HepG2 (cell line): ENCODE data around the gene SRRM1. TPM values are rescaled to one million over a fixed set of nuclear protein-coding genes. Genes with fewer than 3 reads are reported as not detected.

Experiments used
- ATF7 ChIP-seq, 2 experiments: fragments of 450-650 bp in 1 of 2; sonication (generic) in 1 of 2; formaldehyde crosslinking in 1 of 2; IDR thresholded peaks; 2 replicates each; pipeline versions ENCODE4 v1.4.0 to v1.6.1; 2016 to 2020; ENCODE audit warnings: antibody characterized with exemption in 1 of 2, mild to moderate bottlenecking in 1 of 2, missing genetic modification reagents in 1 of 2
- ELF3 ChIP-seq: IDR thresholded peaks from 2 replicates; pipeline ENCODE4 v1.6.1; 2016; ENCODE audit warnings: missing genetic modification reagents, missing compliant biosample characterization
- GMEB1 ChIP-seq: sonication (generic); formaldehyde crosslinking; IDR thresholded peaks from 2 replicates; pipeline ENCODE4 v1.5.1; 2020; ENCODE audit warnings: missing genetic modification reagents, mild to moderate bottlenecking, borderline replicate concordance
- IRF1 ChIP-seq: sonication (generic); formaldehyde crosslinking; IDR thresholded peaks from 2 replicates; pipeline ENCODE4 v1.4.0; 2020; ENCODE audit warnings: low read depth, mild to moderate bottlenecking, missing genetic modification reagents
- MEIS2 ChIP-seq: sonication (generic); formaldehyde crosslinking; IDR thresholded peaks from 2 replicates; pipeline ENCODE4 v1.9.0; 2021; ENCODE audit warnings: mild to moderate bottlenecking, missing genetic modification reagents
- MIXL1 ChIP-seq: IDR thresholded peaks from 2 replicates; pipeline ENCODE4 v1.6.1; 2016
- MTA3 ChIP-seq: sonication (generic); formaldehyde crosslinking; IDR thresholded peaks from 2 replicates; pipeline ENCODE4 v1.4.0; 2020; ENCODE audit warnings: missing genetic modification reagents
- NCOR1 ChIP-seq: fragments of 200-600 bp; sonication (generic); IDR thresholded peaks from 2 replicates; pipeline ENCODE4 v1.7.0; 2017; ENCODE audit warnings: antibody characterized with exemption, low read length, borderline replicate concordance
- NONO ChIP-seq, 2 experiments: fragments of 450-650 bp in 1 of 2; sonication (generic) in 1 of 2; formaldehyde crosslinking in 1 of 2; IDR thresholded peaks in 1 of 2; conservative IDR thresholded peaks in 1 of 2; 2 replicates each; pipeline versions ENCODE4 v1.6.1 to v1.8.0; 2017 to 2022; ENCODE audit warnings: mild to moderate bottlenecking in 1 of 2, missing genetic modification reagents in 1 of 2, moderate library complexity in 1 of 2
- U2AF2 ChIP-seq: fragments of 200-400 bp; formaldehyde crosslinking; IDR thresholded peaks from 2 replicates; pipeline ENCODE4 v1.6.1; 2017; ENCODE audit warnings: low read depth, mild to moderate bottlenecking, low read length
- ZFAT ChIP-seq: sonication (generic); formaldehyde crosslinking; conservative IDR thresholded peaks from 2 replicates; pipeline ENCODE4 v1.8.1; 2023; ENCODE audit warnings: missing genetic modification reagents, inconsistent platforms
- ZNF12 ChIP-seq: sonication (generic); formaldehyde crosslinking; IDR thresholded peaks from 2 replicates; pipeline ENCODE4 v1.5.0; 2020; ENCODE audit warnings: missing genetic modification reagents
- ZNF281 ChIP-seq: sonication (generic); formaldehyde crosslinking; IDR thresholded peaks from 2 replicates; pipeline ENCODE4 v1.4.0; 2020; ENCODE audit warnings: missing genetic modification reagents, borderline replicate concordance
- ZNF569 ChIP-seq: sonication (generic); formaldehyde crosslinking; IDR thresholded peaks from 2 replicates; pipeline ENCODE4 v1.5.0; 2020; ENCODE audit warnings: mild to moderate bottlenecking, missing genetic modification reagents, moderate library complexity, borderline replicate concordance
- ZNF589 ChIP-seq: sonication (generic); formaldehyde crosslinking; conservative IDR thresholded peaks from 2 replicates; pipeline ENCODE4 v1.8.0; 2022; ENCODE audit warnings: mild to moderate bottlenecking, moderate library complexity, missing genetic modification reagents
- ZNF83 ChIP-seq: sonication (generic); formaldehyde crosslinking; IDR thresholded peaks from 2 replicates; pipeline ENCODE4 v1.4.0; 2020; ENCODE audit warnings: missing genetic modification reagents, mild to moderate bottlenecking, borderline replicate concordance
- ZNF883 ChIP-seq: sonication (generic); formaldehyde crosslinking; IDR thresholded peaks from 2 replicates; pipeline ENCODE4 v1.5.1; 2020; ENCODE audit warnings: mild to moderate bottlenecking, missing genetic modification reagents; ENCODE audit errors: not compliant biosample characterization
- ZXDC ChIP-seq: sonication (generic); formaldehyde crosslinking; IDR thresholded peaks from 2 replicates; pipeline ENCODE4 v1.5.0; 2020; ENCODE audit warnings: mild to moderate bottlenecking, missing genetic modification reagents
- ZZZ3 ChIP-seq: sonication (generic); formaldehyde crosslinking; IDR thresholded peaks from 2 replicates; pipeline ENCODE4 v1.4.0; 2020; ENCODE audit warnings: missing genetic modification reagents, mild to moderate bottlenecking, borderline replicate concordance
- polyA plus RNA-seq, 8 experiments: library from polyadenylated mRNA; depleted of rRNA in 3 of 8; stranded (reverse) in 7 of 8; unstranded in 1 of 8; fragments of >200 nt; fragmentation: Illumina TruSeq in 4 of 8; extraction: Trizol in 4 of 8; gene quantifications; 2 replicates each; pipeline versions ENCODE4 v1.2.1 to v1.2.3, GENCODE V29; 2011 to 2016; ENCODE audit warnings: low read depth in 4 of 8, missing spikeins in 1 of 8, mixed read lengths in 1 of 8; ENCODE audit not compliant: insufficient read depth in 1 of 8
- total RNA-seq, 5 experiments: library from RNA; depleted of rRNA; stranded (reverse); fragments of >200 nt; fragmentation: Illumina TruSeq; extraction: Trizol; gene quantifications; 2 replicates each; pipeline ENCODE4 v1.2.3, GENCODE V29; 2016; ENCODE audit warnings: low read depth in 1 of 5

SRRM1 gene
- total and polyA plus RNA-seq, 2 of the 13 experiments (the other 11 are each of a cell fraction or from before 2014, with no cell fraction given), result 31.6 to 44.5 TPM

GRCh38 chr1:24642481-24643362, at the start of gene SRRM1 (continued):
- TF ChIP-seq ATF7 (IDR thresholded peaks at IDR 0.05) (no peak), ATF7 (CRISPR knock-in tag; IDR thresholded peaks at IDR 0.05) (0 out of 2 replicates have a peak, but pooled peaks have one; percentile 30), ELF3 (CRISPR knock-in tag) (peak; percentile 60), ZNF12 (CRISPR knock-in tag) (0 out of 2 replicates have a peak, but pooled peaks have one; percentile 40), ZNF83 (CRISPR knock-in tag) (peak; percentile 31; the same call in 1 of the 2 replicates), MIXL1 (no peak), NCOR1 (no peak), ZFAT (CRISPR knock-in tag) (no peak), ZNF281 (CRISPR knock-in tag) (no peak), IRF1 (CRISPR knock-in tag) (peak; percentile 71; the same call in 1 of the 2 replicates), U2AF2 (0 out of 2 replicates have a peak, but pooled peaks have one; percentile 40), ZXDC (CRISPR knock-in tag) (no peak; the same call in 1 of the 2 replicates), NONO (IDR thresholded peaks at IDR 0.05) (no peak), NONO (CRISPR knock-in tag; conservative IDR thresholded peaks at IDR 0.05) (peak; percentile 82), ZZZ3 (CRISPR knock-in tag) (peak; percentile 55; the same call in 1 of the 2 replicates), MTA3 (CRISPR knock-in tag) (no peak), MEIS2 (CRISPR knock-in tag) (no peak; the same call in 1 of the 2 replicates), ZNF883 (CRISPR knock-in tag) (peak; percentile 89), GMEB1 (CRISPR knock-in tag) (peak; percentile 94), ZNF589 (CRISPR knock-in tag) (peak; percentile 69; the same call in 1 of the 2 replicates), ZNF569 (no peak)
